D721Med (cell line): Measurements from ENCODE around the gene RUNDC1.

ENCODE experiments used
- DNase-seq: peaks from one replicate; pipeline ENCODE4 v3.0.0; 2011; ENCODE audit warnings: low spot score; ENCODE audit not compliant: insufficient read length
- FAIRE-seq: peaks from 2 replicates; lab custom pipeline; 2011; peaks lifted over from hg19 to GRCh38; lab: Jason Lieb, UNC
- CTCF ChIP-seq: IDR thresholded peaks from 2 replicates; pipeline ENCODE4 v1.5.1; 2012; ENCODE audit warnings: mild to moderate bottlenecking, control low read depth; ENCODE audit not compliant: insufficient read depth; ENCODE audit errors: missing control alignments

The RUNDC1 gene

GRCh38 chr17:43031666-43032065, 51.3 kb downstream of the RUNDC1 start:
- FAIRE-seq (no peak), DNase-seq (no peak)
- TF ChIP-seq CTCF = no peak

- DNase-seq (no peak), FAIRE-seq (no peak)
- no peak for TF ChIP-seq CTCF
Observed at GRCh38 chr17:43033948-43034881, 53.9 kb downstream of the RUNDC1 start.

GRCh38 chr17:43034894-43035293, 54.5 kb downstream of the RUNDC1 start:
- DNase-seq (no peak), FAIRE-seq (no peak)
- TF ChIP-seq CTCF = no peak

- FAIRE-seq = no peak
Observed at GRCh38 chr17:43039646-43040045, 59.3 kb downstream of the RUNDC1 start.

GRCh38 chr17:43040655-43041054, 60.3 kb downstream of the RUNDC1 start:
- FAIRE-seq = no peak
- TF ChIP-seq CTCF = no peak
- DNase-seq = no peak

More at GRCh38 chr17:43039646-43040045, 59.3 kb downstream of the RUNDC1 start:
- no peak for DNase-seq
- no peak for TF ChIP-seq CTCF

- DNase-seq = no peak
Observed at GRCh38 chr17:43042025-43042628, 61.8 kb downstream of the RUNDC1 start.

More at GRCh38 chr17:43042025-43042628, 61.8 kb downstream of the RUNDC1 start:
- TF ChIP-seq CTCF = peak; percentile 2
- no peak for FAIRE-seq
